Dermis microvascular lymphatic vessel endothelial cell (primary cell): ENCODE results near the gene MICOS13. TPM values are rescaled to one million over a fixed set of nuclear protein-coding genes. Genes with fewer than 3 reads are reported as not detected.

ENCODE experiments used
- DNase-seq, 2 donors: peaks; one replicate each; pipeline versions ENCODE4 v3.0.0 to v3.0.0-alpha.2; 2010; ENCODE audit warnings: low read depth in 2 of 2
- total RNA-seq: library from RNA; depleted of rRNA; stranded (reverse); fragments of >200 nt; gene quantifications from 2 replicates; pipeline ENCODE4 v1.2.1, GENCODE V29; 2014

Gene MICOS13
- total RNA-seq, 1 donor from 2014 or later = 46.2 TPM

- DNase-seq = no peak
Observed at GRCh38 chr19:5667751-5668271, 12.5 kb downstream of the MICOS13 start.

- no peak for DNase-seq
Observed at GRCh38 chr19:5666921-5667610, 13.2 kb downstream of the MICOS13 start.

GRCh38 chr19:5665781-5666513 lies 14.4 kb downstream of the MICOS13 start:
- DNase-seq = peak; percentile 32 to 70

GRCh38 chr19:5664515-5664914 lies 15.8 kb downstream of the MICOS13 start:
- DNase-seq = no peak

- no peak for DNase-seq
Observed at GRCh38 chr19:5663904-5664303, 16.4 kb downstream of the MICOS13 start.

- DNase-seq = no peak
Observed at GRCh38 chr19:5661483-5661882, 18.8 kb downstream of the MICOS13 start.

- DNase-seq = no peak
Observed at GRCh38 chr19:5655412-5655811, 24.9 kb downstream of the MICOS13 start.

GRCh38 chr19:5654931-5655330 lies 25.4 kb downstream of the MICOS13 start:
- DNase-seq = no peak

GRCh38 chr19:5652261-5652660 lies 28.1 kb downstream of the MICOS13 start:
- DNase-seq = no peak

GRCh38 chr19:5651361-5651760 lies 29.0 kb downstream of the MICOS13 start:
- DNase-seq = no peak

GRCh38 chr19:5648464-5648863 lies 31.9 kb downstream of the MICOS13 start:
- no peak for DNase-seq

- no peak for DNase-seq
Observed at GRCh38 chr19:5646703-5647102, 33.6 kb downstream of the MICOS13 start.

- no peak for DNase-seq
Observed at GRCh38 chr19:5645409-5645808, 34.9 kb downstream of the MICOS13 start.

GRCh38 chr19:5644037-5644436 lies 36.3 kb downstream of the MICOS13 start:
- no peak for DNase-seq

GRCh38 chr19:5643060-5643459 lies 37.3 kb downstream of the MICOS13 start:
- DNase-seq = no peak

- DNase-seq = no peak
Observed at GRCh38 chr19:5642204-5642603, 38.1 kb downstream of the MICOS13 start.

GRCh38 chr19:5641171-5641570 lies 39.1 kb downstream of the MICOS13 start:
- DNase-seq = no peak

GRCh38 chr19:5637971-5638370 lies 42.3 kb downstream of the MICOS13 start:
- DNase-seq = no peak

GRCh38 chr19:5635427-5635826 lies 44.9 kb downstream of the MICOS13 start:
- DNase-seq = no peak

- no peak for DNase-seq
Observed at GRCh38 chr19:5632657-5633056, 47.7 kb downstream of the MICOS13 start.

GRCh38 chr19:5632241-5632612 lies 48.1 kb downstream of the MICOS13 start:
- DNase-seq = no peak

GRCh38 chr19:5631567-5632240 lies 48.6 kb downstream of the MICOS13 start:
- DNase-seq = no peak
